ENCODE data around the gene JAM2.

The JAM2 gene

GRCh38 chr21:25636727-25637126, 2.3 kb upstream of the JAM2 start:
- no peak for TF ChIP-seq CTCF (conservative IDR thresholded peaks at IDR 0.05; ENCODE audit: low read depth, low read length)
- no peak overlapping the region for H3K4me3 ChIP-seq (ENCODE audit: low read depth, low read length)
- DNase-seq (ENCODE audit: low read depth): peak; percentile 8

- no peak overlapping the region for H3K4me3 ChIP-seq (ENCODE audit: low read depth, low read length)
- TF ChIP-seq CTCF (conservative IDR thresholded peaks at IDR 0.05; ENCODE audit: low read depth, low read length): no peak
- DNase-seq (ENCODE audit: low read depth): no peak
These were observed 1.0 kb upstream of the JAM2 start for GRCh38 chr21:25637851-25638659.

GRCh38 chr21:25639551-25640201, 618 bp downstream of the JAM2 start:
- peak; percentile 45 for TF ChIP-seq CTCF (conservative IDR thresholded peaks at IDR 0.05; ENCODE audit: low read depth, low read length)
- H3K4me3 ChIP-seq (ENCODE audit: low read depth, low read length): peak overlapping the region; percentile 59
- DNase-seq (ENCODE audit: low read depth): peak; percentile 23

GRCh38 chr21:25640202-25640942, 1.3 kb downstream of the JAM2 start:
- TF ChIP-seq CTCF (conservative IDR thresholded peaks at IDR 0.05; ENCODE audit: low read depth, low read length): no peak
- no peak for DNase-seq (ENCODE audit: low read depth)

GRCh38 chr21:25640943-25641292, 1.9 kb downstream of the JAM2 start:
- no peak overlapping the region for H3K4me3 ChIP-seq (ENCODE audit: low read depth, low read length)
- no peak for TF ChIP-seq CTCF (conservative IDR thresholded peaks at IDR 0.05; ENCODE audit: low read depth, low read length)
- DNase-seq (ENCODE audit: low read depth): no peak

More at GRCh38 chr21:25640202-25640942, 1.3 kb downstream of the JAM2 start:
- H3K4me3 ChIP-seq (ENCODE audit: low read depth, low read length): peak overlapping the region; percentile 59

GRCh38 chr21:25643486-25643885, 4.4 kb downstream of the JAM2 start:
- no peak for DNase-seq (ENCODE audit: low read depth)
- H3K4me3 ChIP-seq (ENCODE audit: low read depth, low read length): no peak overlapping the region
- no peak for TF ChIP-seq CTCF (conservative IDR thresholded peaks at IDR 0.05; ENCODE audit: low read depth, low read length)

All from choroid plexus epithelial cell (primary cell).